ENCODE measurements around the gene VPS13A. TPM values are rescaled to one million over a fixed set of nuclear protein-coding genes. Genes with fewer than 3 reads are reported as not detected.

The VPS13A gene
- total RNA-seq, 1 donor from 2014 or later = 30.5 TPM

DNA sequence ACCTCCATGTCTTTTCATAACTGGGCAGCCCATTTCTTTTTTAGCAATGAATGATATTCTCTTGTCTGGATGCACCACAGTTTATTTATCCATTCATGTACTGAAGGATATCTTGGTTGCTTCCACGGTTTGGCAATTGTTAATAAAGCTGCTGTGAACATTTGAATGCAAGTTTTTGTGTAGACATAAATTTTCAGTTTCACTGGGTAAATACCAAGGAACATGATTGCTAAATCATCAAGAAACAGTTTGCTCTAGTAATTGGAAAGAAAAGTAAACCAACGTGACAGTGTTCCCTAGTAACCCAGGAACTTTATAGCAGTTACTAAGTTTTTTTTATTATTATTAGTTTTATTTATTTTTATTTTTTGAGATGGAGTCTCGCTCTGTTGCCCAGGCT lies 100.4 kb downstream of the VPS13A start:
- no peak overlapping the region for H3K27ac Mint-ChIP-seq
- no peaks in the 10 kb centered on the region for H3K4me1 Mint-ChIP-seq (ENCODE audit: unreplicated experiment)
- H3K9me3 Mint-ChIP-seq = no peaks in the 10 kb centered on the region
- no peaks in the 10 kb centered on the region for H3K27me3 Mint-ChIP-seq
- TF ChIP-seq, protein P1, sequence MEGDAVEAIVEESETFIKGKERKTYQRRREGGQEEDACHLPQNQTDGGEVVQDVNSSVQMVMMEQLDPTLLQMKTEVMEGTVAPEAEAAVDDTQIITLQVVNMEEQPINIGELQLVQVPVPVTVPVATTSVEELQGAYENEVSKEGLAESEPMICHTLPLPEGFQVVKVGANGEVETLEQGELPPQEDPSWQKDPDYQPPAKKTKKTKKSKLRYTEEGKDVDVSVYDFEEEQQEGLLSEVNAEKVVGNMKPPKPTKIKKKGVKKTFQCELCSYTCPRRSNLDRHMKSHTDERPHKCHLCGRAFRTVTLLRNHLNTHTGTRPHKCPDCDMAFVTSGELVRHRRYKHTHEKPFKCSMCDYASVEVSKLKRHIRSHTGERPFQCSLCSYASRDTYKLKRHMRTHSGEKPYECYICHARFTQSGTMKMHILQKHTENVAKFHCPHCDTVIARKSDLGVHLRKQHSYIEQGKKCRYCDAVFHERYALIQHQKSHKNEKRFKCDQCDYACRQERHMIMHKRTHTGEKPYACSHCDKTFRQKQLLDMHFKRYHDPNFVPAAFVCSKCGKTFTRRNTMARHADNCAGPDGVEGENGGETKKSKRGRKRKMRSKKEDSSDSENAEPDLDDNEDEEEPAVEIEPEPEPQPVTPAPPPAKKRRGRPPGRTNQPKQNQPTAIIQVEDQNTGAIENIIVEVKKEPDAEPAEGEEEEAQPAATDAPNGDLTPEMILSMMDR (conservative IDR thresholded peaks at IDR 0.05) = no peak
- no peak for DNase-seq (ENCODE audit: extremely low spot score, unreplicated experiment)
- H3K36me3 Mint-ChIP-seq = peaks cover 14% of the 10 kb centered on the region
- H3K4me3 Mint-ChIP-seq = no peak overlapping the region

DNA sequence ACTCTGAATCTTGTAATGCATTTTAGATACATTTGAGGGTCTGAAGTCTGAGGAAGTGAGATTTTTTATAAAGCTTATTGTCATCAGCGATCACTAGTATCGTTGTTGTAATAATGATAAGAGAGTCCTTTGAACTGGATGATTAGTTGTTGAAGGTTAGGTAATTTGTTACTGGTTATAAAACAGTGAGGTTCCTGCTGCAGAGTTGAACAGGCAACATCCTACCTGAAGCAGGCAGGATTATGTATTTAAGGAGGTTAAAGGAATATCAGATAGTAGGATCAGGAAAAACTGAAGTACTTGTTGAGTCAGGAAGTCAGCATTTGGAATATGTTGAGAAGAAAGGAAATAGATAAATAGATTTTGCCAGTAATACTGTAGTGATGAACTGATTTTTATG lies 106.7 kb downstream of the VPS13A start:
- no peaks in the 10 kb centered on the region for H3K27me3 Mint-ChIP-seq
- no peaks in the 10 kb centered on the region for H3K4me1 Mint-ChIP-seq (ENCODE audit: unreplicated experiment)
- H3K27ac Mint-ChIP-seq = no peak overlapping the region
- H3K4me3 Mint-ChIP-seq = no peak overlapping the region
- DNase-seq (ENCODE audit: extremely low spot score, unreplicated experiment) = no peak
- TF ChIP-seq, protein P1 (conservative IDR thresholded peaks at IDR 0.05) = no peak
- H3K9me3 Mint-ChIP-seq = peaks cover 10% of the 10 kb centered on the region
- H3K36me3 Mint-ChIP-seq = peaks cover 29% of the 10 kb centered on the region

DNA sequence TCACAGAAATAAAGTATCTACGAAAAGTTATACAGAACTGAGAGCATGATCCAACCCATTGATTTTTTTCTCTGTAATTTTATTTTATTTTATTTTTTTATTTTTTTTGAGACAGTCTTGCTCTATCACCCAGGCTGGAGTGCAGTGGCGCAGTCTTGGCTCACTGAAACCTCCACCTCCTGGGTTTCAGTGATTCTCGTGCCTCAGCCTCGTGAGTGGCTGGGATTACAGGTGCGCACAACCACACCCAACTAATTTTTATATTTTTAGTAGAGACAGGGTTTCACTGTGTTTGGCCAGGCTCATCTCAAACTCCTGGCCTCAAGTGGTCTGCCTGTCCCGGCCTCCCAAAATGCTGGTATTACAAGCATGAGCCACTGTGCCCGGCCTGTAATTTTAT lies 107.3 kb downstream of the VPS13A start:
- Mint-ChIP-seq H3K4me3 (no peak overlapping the region), H3K27me3 (no peaks in the 10 kb centered on the region), H3K27ac (no peak overlapping the region), H3K36me3 (peaks cover 24% of the 10 kb centered on the region), H3K9me3 (peaks cover 10% of the 10 kb centered on the region), H3K4me1 (ENCODE audit: unreplicated experiment) (no peaks in the 10 kb centered on the region)
- no peak for DNase-seq (ENCODE audit: extremely low spot score, unreplicated experiment)
- TF ChIP-seq, protein P1 (conservative IDR thresholded peaks at IDR 0.05) = no peak

DNA sequence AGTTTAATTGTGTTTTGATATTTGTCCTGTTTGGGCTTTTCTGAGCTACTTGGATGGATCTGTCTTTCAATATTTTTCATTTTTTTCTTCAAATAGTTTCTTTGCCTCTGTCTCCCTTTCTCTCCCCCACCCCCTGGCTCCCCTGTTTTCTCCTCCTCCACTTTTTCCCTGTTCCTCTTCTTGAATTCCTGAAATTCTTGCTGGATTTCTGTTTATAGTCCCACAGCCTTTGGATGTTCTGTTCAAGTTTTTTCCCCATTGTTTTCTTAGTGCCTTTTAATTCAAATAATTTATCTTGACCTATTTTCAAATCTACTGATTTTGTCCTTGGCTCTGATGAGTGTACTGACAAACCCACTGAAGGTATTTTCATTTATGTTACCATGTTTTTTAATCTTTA lies 113.0 kb downstream of the VPS13A start:
- no peak for DNase-seq (ENCODE audit: extremely low spot score, unreplicated experiment)
- Mint-ChIP-seq H3K27me3 (no peaks in the 10 kb centered on the region), H3K9me3 (peaks cover 19% of the 10 kb centered on the region), H3K36me3 (peaks cover 41% of the 10 kb centered on the region), H3K27ac (no peak overlapping the region), H3K4me1 (ENCODE audit: unreplicated experiment) (no peaks in the 10 kb centered on the region), H3K4me3 (no peak overlapping the region)
- TF ChIP-seq, protein P1 (conservative IDR thresholded peaks at IDR 0.05) = no peak

DNA sequence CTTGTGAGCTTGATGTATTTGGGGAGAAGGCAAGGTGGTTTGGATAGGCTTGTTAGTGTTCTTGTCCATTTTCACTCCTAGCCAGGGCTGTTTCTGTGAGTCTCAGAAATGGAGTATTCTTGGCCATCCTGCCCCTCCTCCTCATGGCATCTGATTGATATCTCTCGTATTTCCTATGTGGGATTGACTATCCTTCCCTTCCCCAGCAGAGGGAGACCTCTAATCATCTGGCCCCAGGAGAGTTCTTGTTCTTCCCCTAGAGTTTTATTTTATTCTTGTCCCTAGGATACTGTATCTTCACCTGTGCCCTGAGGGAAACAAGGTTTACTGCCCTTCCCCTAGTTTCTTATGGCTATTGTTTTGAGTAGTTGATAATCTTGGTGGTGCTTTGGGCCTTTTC lies 114.4 kb downstream of the VPS13A start:
- TF ChIP-seq, protein P1 (conservative IDR thresholded peaks at IDR 0.05) = peak; percentile 61
- no peak overlapping the region for H3K27ac Mint-ChIP-seq
- peaks cover 19% of the 10 kb centered on the region for H3K9me3 Mint-ChIP-seq
- H3K4me3 Mint-ChIP-seq = no peak overlapping the region
- peaks cover 37% of the 10 kb centered on the region for H3K36me3 Mint-ChIP-seq
- DNase-seq (ENCODE audit: extremely low spot score, unreplicated experiment) = no peak
- H3K4me1 Mint-ChIP-seq (ENCODE audit: unreplicated experiment) = no peaks in the 10 kb centered on the region
- no peaks in the 10 kb centered on the region for H3K27me3 Mint-ChIP-seq

DNA sequence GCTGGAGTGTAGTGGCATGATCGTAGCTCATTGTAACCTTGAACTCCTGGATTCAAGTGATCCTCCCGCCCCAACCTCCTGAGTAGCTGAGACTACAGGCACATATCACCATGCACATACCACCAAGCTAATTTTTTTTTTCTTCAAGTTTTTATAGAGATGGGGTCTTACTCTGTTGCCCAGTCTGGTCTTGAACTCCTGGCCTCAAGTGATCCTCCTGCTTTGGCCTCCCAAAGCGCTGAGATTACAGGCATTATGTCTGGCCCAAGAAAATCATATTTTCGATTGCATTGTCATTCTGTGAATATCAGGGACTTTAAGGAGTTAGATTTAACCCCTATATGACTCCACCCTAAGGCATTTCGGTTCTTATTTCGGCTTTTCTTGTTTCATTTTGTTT lies 116.6 kb downstream of the VPS13A start:
- Mint-ChIP-seq H3K4me1 (ENCODE audit: unreplicated experiment) (no peaks in the 10 kb centered on the region), H3K9me3 (peaks cover 13% of the 10 kb centered on the region), H3K36me3 (peaks cover 23% of the 10 kb centered on the region), H3K27ac (no peak overlapping the region), H3K27me3 (no peaks in the 10 kb centered on the region), H3K4me3 (no peak overlapping the region)
- TF ChIP-seq, protein P1 (conservative IDR thresholded peaks at IDR 0.05) = no peak
- no peak for DNase-seq (ENCODE audit: extremely low spot score, unreplicated experiment)
